HG02943 (cell line): Measurements from ENCODE around the gene IRS1.

Experiments
- ATAC-seq: cut with Tn5 transposase; IDR thresholded peaks from one replicate; pipeline ENCODE4 v1.9.1; 2021; ENCODE audit warnings: mild to moderate bottlenecking, low read depth, moderate library complexity; ENCODE audit not compliant: unreplicated experiment

IRS1 gene

DNA sequence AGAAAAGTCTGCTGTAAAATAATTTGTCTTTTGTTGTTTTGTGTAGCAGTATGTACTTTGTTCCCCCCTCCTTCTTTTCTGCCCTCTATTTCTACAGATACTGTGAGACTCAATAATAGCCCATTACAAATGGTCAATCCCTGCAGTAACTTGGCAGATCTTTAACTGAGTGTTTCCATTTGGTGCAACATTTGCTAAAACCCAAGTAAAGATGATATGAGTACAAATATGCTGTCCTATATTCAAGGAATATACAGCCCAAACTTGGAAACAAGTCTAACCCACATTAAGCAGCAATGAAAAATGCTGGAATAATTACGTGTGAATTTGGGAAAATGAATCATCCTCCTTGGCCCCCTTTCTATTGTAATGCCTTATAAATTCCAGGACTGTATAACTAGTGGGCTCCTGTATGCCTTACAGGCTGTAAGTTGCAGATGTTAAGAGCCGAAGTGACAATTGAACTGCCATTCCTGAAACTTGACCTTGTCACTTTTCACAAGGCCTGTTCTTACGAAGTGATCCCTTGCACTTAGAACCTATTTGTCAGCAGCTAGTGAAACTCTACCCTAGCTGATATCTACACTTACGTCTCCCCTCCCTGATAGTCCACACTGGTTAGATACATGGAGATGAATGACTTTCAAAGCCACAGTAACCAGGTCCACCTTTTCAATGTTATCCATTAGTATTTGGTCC lies 104.9 kb downstream of the IRS1 start:
- no peak for ATAC-seq

DNA sequence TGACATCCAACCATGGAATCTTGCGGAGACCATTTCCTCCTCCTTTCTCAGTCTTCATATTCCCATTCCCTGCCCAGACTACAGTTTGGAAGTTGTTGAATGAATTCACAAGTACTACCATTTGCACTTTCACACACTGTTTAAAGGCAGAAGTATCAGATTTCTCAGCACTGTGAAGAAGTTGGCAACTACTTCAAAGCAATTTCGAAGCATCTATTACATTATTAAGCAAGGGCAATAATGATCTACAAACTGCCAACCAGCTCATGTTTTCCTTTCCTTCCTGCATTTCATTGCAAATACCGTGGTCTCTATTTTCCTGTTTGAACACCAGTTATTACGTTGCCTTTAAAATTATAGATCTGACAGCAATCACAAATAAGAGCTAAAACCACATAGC lies 105.5 kb downstream of the IRS1 start:
- ATAC-seq: no peak

DNA sequence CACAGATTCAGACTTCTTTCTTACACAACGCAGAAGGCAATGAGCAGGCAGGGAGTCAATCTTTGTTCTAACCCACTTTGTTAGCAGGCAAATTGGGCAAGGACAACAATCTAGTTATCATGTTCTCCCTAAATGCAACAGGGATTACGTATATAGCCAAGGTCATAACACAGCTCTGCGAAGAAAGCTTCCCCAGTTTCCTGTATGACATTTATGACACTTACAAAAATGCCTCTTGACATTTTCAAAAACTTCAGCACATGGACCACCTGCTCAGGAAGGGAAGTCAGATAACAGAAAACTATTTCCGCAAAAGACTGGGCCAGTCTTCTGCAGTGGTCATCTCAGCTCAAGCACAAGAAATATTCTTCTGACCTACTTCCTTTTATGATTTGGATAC lies 106.1 kb downstream of the IRS1 start:
- no peak for ATAC-seq

DNA sequence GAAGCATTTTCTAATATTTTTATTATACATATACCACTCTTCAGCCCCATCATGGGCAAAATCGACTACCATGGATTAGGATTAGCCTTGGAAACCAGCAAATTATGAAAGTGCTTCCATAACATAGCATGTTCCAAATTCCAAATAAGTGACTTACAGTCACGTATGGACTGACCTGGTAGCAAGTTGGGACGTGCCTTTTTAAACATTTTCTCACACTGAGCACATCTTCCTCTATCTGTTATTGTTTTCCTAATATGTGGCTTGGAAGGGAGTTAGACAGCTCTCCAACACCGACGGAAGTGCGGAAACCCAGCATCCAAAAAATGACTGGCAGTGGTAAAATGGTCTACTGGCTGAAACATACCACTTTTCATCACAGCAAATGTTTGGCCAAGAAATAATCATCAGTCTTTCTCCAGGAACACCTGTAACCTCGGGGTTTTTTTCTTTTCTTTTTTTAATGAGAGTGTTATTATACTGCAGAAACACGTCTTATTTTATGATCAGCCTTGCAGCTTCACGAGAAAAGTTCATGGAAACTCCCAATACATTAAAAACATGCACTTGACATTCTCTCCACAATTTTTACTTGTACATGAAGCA lies 107.0 kb downstream of the IRS1 start:
- no peak for ATAC-seq

DNA sequence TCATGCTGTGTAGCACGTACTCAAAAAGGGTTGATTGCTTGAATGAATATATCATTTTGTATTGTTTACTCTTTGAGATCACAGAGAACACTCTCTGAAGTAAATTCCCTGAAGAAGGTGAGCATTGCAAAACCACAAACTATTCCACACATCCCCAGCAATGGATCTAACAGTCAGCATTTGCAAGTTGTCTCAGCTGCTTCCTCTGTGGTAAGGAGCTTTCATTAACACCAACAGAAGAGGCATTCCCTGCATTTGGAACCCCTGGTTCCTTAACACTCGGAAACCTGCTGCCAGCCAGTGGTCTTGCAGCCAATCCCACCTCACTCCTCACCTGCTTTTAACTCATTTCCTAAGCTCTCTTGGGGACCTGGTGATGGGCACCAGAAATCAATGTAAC lies 108.4 kb downstream of the IRS1 start:
- no peak for ATAC-seq

DNA sequence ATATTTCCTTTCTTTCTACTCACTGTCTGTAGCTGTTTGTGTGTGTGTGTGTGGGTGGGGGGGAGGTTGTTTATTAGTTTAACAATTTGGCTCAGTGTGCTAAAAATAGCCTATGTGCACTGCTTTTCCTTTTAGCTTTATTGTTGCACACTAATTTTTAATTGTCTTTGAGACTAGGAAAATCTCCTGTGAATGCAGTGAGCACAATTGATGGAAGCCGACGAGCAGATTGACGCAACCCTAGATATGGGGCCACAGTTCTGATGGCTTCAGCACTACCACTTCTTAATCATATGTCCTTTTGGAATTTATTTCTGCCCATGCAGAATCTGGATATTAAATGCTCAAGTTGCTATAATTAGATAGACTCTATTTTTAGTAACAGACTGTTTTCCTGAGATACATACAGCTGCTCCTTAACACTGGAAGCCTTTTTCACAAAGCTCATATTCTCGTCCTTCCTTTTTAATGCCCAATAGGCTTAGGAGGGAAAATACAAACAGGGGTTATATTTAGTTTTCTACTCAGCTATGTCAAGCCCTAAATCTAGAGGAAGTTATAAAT lies 109.1 kb downstream of the IRS1 start:
- ATAC-seq: no peak

DNA sequence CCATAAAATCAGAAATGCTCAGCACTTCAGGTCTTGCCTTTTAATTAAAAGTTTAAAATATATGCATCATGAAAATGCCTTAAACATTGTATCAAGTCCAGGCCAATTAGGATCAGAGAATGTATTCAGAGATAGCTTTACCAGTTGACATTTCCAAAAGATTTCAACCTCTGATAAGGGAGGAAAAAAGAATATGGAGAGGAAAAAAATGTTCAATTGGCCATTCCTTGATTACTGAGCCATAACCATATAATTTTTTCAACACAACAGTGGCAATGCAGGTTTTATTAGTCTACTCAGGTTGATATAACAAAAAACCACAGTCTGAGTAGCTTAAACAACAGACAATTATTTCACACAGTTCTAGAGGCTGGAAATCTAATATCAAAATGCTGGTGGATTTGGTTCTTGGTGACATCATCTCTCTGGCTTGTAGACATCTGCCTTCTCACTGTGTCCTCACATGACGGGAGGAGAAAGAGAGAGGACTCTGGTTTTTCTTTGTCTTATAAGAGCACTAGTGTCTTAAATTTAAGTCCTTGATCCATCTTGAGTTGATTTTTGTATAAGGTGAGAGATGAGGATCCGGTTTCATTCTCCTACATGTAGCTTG lies 111.9 kb downstream of the IRS1 start:
- no peak for ATAC-seq

DNA sequence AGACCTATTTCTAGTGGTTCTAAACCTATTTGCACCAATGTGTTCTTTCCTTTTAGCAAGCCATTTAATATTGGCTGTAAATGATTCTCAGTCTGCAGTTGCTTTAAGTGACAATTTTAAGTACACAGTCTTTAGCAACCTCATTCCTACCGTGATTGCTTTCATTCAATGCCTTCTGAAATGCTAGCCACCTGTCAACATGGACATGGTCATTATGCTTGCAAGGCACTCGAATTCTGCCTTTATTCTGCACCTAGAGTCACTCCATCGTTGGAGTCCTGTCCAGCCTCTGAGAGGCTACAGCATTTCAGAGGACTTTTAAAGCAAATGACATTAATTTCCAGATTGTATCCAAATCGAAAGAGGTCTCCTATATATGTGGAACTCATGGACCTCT lies 115.1 kb downstream of the IRS1 start:
- ATAC-seq: no peak

DNA sequence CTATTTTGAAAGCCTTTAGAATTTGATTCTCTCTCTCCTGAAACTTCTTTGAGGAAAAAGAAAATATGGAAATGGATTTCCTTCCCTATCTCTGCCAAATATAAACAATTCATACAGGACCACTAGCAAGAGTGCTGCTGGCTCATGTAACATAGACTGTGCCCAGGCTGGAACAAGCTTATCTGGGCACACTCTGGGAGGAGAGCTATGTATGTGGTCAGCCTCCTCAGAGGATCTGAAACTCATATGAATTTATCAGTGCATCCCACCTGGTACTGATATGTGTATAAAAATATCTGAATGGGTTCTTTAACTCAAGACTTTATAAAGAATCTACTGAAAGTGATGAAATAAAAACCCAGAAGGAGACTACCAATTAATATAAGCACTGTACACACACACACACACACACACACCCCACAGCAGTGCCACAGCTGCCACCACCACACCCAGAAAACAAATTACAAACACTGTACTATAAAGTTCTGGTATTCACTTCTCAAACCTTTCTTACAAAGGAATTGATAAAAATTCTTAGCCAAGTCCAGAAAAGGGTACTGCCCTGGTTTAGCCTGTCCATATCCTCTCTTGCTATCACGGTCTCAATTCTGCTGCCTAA lies 115.6 kb downstream of the IRS1 start:
- ATAC-seq: no peak

DNA sequence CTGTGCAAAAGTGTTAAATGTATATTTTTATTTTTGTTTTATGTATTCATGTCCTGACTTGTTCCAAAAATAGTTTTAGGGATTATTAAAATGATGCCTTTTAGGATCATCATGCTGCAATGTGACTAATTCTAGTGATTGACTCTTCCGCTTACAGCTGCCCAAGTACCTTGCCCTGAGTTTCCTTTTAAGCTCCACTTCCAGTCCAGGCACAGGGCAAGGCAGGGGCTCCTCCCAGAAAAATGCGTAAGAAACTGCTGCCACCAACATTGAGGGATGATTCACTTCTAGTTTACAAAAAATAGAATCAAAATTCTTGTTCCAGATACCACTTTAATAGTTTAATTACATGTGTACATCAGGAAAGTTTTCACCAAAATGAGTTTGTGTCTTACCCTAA lies 116.4 kb downstream of the IRS1 start:
- no peak for ATAC-seq
